Prostate gland (tissue), 2 donors: Measurements from ENCODE around the gene SERINC2. TPM values are rescaled to one million over a fixed set of nuclear protein-coding genes. Genes with fewer than 3 reads are reported as not detected.
A peak's percentile ranks its signal among the peaks of the same experiment; 100 is the strongest.

Experiments
- DNase-seq: peaks from one replicate; pipeline ENCODE4 v3.0.0-alpha.2; 2019; ENCODE audit warnings: low spot score
- H3K27ac ChIP-seq, 2 donors: fragments of 200-600 bp; sonication (generic); 2 replicates each; pipeline ENCODE4 v1.5.1; 2017 to 2019
- H3K27me3 ChIP-seq: fragments of 200-600 bp; sonication (generic); replicated peaks from 2 replicates; pipeline ENCODE4 v1.5.1; 2019; ENCODE audit not compliant: insufficient read depth
- H3K36me3 ChIP-seq, 2 donors: fragments of 200-600 bp; sonication (generic); 1 replicate in 1 of 2; 2 replicates in 1 of 2; pipeline versions ENCODE4 v1.5.1 to v1.8.1; 2017 to 2019
- H3K4me1 ChIP-seq: fragments of 200-600 bp; sonication (generic); replicated peaks from 2 replicates; pipeline ENCODE4 v1.5.1; 2019
- H3K4me3 ChIP-seq, 2 donors: fragments of 200-600 bp; sonication (generic); 2 replicates each; pipeline ENCODE4 v1.5.1; 2017 to 2019
- H3K9me3 ChIP-seq: fragments of 200-600 bp; sonication (generic); 2 replicates; pipeline ENCODE4 v1.5.1; 2017
- CTCF ChIP-seq, 4 experiments: fragments of 200-600 bp in 2 of 4; fragments of 450-650 bp in 2 of 4; sonication (generic) in 2 of 4; IDR thresholded peaks; 1 replicate in 3 of 4; 2 replicates in 1 of 4; pipeline ENCODE4 v1.5.1; 2016 to 2019; ENCODE audit warnings: antibody characterized with exemption in 4 of 4, mild to moderate bottlenecking in 2 of 4, moderate library complexity in 2 of 4
- POLR2A ChIP-seq: fragments of 450-650 bp; IDR thresholded peaks from one replicate; pipeline ENCODE4 v1.6.1; 2016; ENCODE audit warnings: antibody characterized with exemption, mild to moderate bottlenecking
- POLR2AphosphoS5 ChIP-seq: sonication (generic); formaldehyde crosslinking; IDR thresholded peaks from one replicate; pipeline ENCODE4 v1.6.1; 2017; ENCODE audit warnings: antibody characterized with exemption
- WGBS: methylation state at CpG from one replicate; pipeline ENCODE4 v1.1.5; 2018; 5-methylcytosine and 5-hydroxymethylcytosine counted together
- intact Hi-C: fragments of 100-400 bp; cut with DNase I; formaldehyde crosslinking; loops from one replicate; pipeline ENCODE4 v1.14.2; 2022
- total RNA-seq, 2 donors: library from RNA; depleted of rRNA; stranded (reverse); fragments of >200 nt; gene quantifications; one replicate each; pipeline ENCODE4 v1.1.0, GENCODE V29; 2016

The SERINC2 gene
- total RNA-seq, 2 donors from 2014 or later = 76.1 to 110 TPM

DNA sequence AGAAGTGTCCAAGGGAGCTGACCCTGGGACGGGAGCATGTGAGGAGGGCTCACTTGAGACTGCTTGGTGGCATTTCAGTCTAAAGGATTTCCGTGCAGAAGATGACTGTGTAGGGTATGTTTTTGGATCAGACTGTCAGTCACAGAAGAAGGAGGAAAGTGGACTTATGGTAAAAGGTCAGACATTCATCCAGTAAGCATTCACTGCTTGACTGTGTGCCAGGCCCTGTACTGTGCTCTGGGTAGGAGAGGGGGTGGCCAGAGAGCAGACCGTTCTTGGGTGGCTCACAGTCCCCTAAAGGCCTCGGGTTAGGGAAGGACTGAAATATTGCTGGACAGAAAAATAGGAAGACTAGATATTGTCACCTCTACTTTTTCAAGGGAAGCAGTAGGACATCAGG is 2.1 kb upstream of the SERINC2 start:
- no peak for DNase-seq
- 83% methylated on average over 4 of the region's 4 CpGs for WGBS
- Histone ChIP-seq H3K4me3 (no peak overlapping the region), H3K36me3 (no peaks in the 10 kb centered on the region), H3K27me3 (no peaks in the 10 kb centered on the region), H3K9me3 (no peaks in the 10 kb centered on the region), H3K4me1 (no peaks in the 10 kb centered on the region), H3K27ac (no peak overlapping the region)
- TF ChIP-seq CTCF (IDR thresholded peaks at IDR 0.05) (no peak), POLR2A (no peak), POLR2AphosphoS5 (no peak)
- intact Hi-C loops = no loop called here

GRCh38 chr1:31412205-31412604 is 808 bp upstream of the SERINC2 start:
- no peaks in the 10 kb centered on the region for H3K9me3 ChIP-seq
- no peaks in the 10 kb centered on the region for H3K36me3 ChIP-seq
- intact Hi-C loops = no loop called here
- H3K4me3 ChIP-seq = no peak overlapping the region
- no peak overlapping the region for H3K27ac ChIP-seq
- WGBS = 77% methylated on average over 2 of the region's 2 CpGs
- no peak for DNase-seq
- H3K27me3 ChIP-seq = no peaks in the 10 kb centered on the region
- TF ChIP-seq POLR2A (no peak), CTCF (IDR thresholded peaks at IDR 0.05) (no peak), POLR2AphosphoS5 (no peak)
- no peaks in the 10 kb centered on the region for H3K4me1 ChIP-seq

DNA sequence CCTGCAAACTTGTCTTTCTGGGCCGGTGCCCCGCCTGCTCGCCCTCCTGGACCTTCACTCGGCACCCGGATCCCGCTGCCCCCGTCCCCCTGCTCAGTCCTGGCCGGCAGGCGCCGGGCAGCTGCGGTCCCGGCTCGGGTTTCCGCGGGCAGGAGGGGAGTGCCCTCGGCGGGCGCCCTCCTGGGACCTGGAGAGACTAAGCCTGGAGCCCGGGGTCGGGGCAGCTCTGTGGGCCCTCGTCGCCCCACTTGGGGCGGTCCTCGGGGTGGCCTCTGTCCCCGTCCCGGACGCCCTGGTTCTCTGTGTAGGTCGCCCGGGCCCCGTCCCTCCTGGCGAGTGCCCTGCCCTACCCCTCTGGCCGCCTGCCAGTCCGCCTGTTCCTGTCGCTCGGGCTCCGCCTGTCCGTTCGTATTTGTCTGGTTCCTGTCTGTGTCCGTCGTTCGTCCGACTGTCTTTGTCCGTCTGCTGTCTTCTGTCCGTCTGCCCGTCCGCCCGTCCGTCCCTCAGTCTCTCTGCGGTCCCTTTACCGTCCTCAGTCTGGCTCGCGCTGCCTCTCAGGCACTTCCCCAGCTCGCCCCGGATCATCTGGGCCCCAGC is 490 bp downstream of the SERINC2 start:
- Histone ChIP-seq H3K4me1 (no peaks in the 10 kb centered on the region), H3K27ac (peak overlapping the region; percentile 91 to 92), H3K9me3 (no peaks in the 10 kb centered on the region), H3K36me3 (no peaks in the 10 kb centered on the region), H3K27me3 (no peaks in the 10 kb centered on the region), H3K4me3 (peak overlapping the region; percentile 78 to 85)
- intact Hi-C loops = no loop called here
- TF ChIP-seq POLR2AphosphoS5 (peak; percentile 36), CTCF (IDR thresholded peaks at IDR 0.05) (no peak), POLR2A (peak; percentile 31)
- DNase-seq = peak; percentile 80
- WGBS = under 1% methylated on average over 51 of the region's 54 CpGs

DNA sequence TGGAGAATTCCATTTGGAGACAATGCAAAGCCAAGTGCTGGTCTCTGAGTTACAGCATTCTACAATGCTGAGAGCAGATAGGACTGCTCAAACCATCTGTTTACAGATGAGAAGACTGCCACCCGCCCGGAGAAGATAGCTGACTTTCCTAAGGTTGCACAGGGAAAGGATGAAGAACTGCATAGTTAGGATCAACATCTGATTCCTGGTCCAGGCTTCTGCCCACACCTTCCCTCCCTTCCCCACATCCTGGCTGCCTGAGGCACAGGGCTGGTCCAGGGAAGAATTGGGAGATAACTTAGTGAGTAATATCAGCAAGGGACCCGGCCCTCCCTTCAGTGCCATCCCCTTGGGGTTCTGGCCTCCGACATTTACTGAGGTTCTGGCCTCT is 2.0 kb downstream of the SERINC2 start:
- no peak for TF ChIP-seq CTCF (IDR thresholded peaks at IDR 0.05)
- no peak for TF ChIP-seq POLR2AphosphoS5
- TF ChIP-seq POLR2A = no peak
- no peak for DNase-seq
- no peaks in the 10 kb centered on the region for H3K4me1 ChIP-seq
- H3K4me3 ChIP-seq = no peak overlapping the region
- WGBS = 95% methylated on average over 4 of the region's 4 CpGs
- H3K36me3 ChIP-seq = no peaks in the 10 kb centered on the region
- H3K27me3 ChIP-seq = no peaks in the 10 kb centered on the region
- intact Hi-C loops = no loop called here
- H3K9me3 ChIP-seq = no peaks in the 10 kb centered on the region
- peak overlapping the region in 1 of 2 donors; percentile 92 for H3K27ac ChIP-seq

- no peak for DNase-seq
- no peaks in the 10 kb centered on the region for H3K4me1 ChIP-seq
- no peak overlapping the region for H3K27ac ChIP-seq
- TF ChIP-seq POLR2A (no peak), POLR2AphosphoS5 (no peak), CTCF (IDR thresholded peaks at IDR 0.05) (no peak)
- intact Hi-C loops = no loop called here
- H3K9me3 ChIP-seq = no peaks in the 10 kb centered on the region
- no peaks in the 10 kb centered on the region for H3K27me3 ChIP-seq
- WGBS = 96% methylated on average over 2 of the region's 2 CpGs
- no peaks in the 10 kb centered on the region for H3K36me3 ChIP-seq
- no peak overlapping the region for H3K4me3 ChIP-seq
Observed at GRCh38 chr1:31415658-31416057, 2.6 kb downstream of the SERINC2 start.
